DOHH2 (cell line): ENCODE data around the gene SRM.

Experiments
- CTCF ChIP-seq: fragments of 200-600 bp; sonication (generic); IDR thresholded peaks from one replicate; pipeline ENCODE4 v1.5.1; 2014; ENCODE audit warnings: antibody characterized with exemption, mild to moderate bottlenecking, low read depth, low read length; ENCODE audit not compliant: poor library complexity, severe bottlenecking
- EZH2phosphoT487 ChIP-seq: fragments of 200-600 bp; sonication (generic); IDR thresholded peaks from 2 replicates; pipeline ENCODE4 v1.6.1; 2017; ENCODE audit warnings: borderline replicate concordance, mild to moderate bottlenecking, antibody characterized with exemption, low read length, moderate library complexity, mixed read lengths

- no peak for TF ChIP-seq CTCF
- no peak for TF ChIP-seq EZH2phosphoT487
These were observed 40.3 kb upstream of the SRM start for GRCh38 chr1:11100149-11100493.
